WTC11 (cell line): Measurements from ENCODE around the gene POGZ. TPM values are rescaled to one million over a fixed set of nuclear protein-coding genes. Genes with fewer than 3 reads are reported as not detected.

ENCODE experiments used
- ATAC-seq: fragments of 200-7000 bp; cut with Tn5 transposase; 2 replicates; pipeline ENCODE4 v1.10.0; 2021; ENCODE audit warnings: mild to moderate bottlenecking, moderate library complexity
- CTCF ChIA-PET: fragments of 300-600 bp; sonication (Branson Sonifier 250); formaldehyde crosslinking; loops from one replicate; lab custom pipeline; 2021; ENCODE audit warnings: antibody characterized with exemption; lab: Charles Lee
- POLR2A ChIA-PET: fragments of 350-600 bp; sonication (Branson Sonifier 250); formaldehyde crosslinking; loops from one replicate; lab custom pipeline; 2021; ENCODE audit warnings: antibody characterized with exemption; lab: Charles Lee
- DNase-seq: peaks from one replicate; pipeline ENCODE4 v3.0.0; 2021; ENCODE audit warnings: low spot score
- H3K27ac Mint-ChIP-seq: 2 replicates; pipeline ENCODE4 v1.8.0; 2021; ENCODE audit warnings: mixed read lengths
- H3K27me3 Mint-ChIP-seq: 2 replicates; pipeline ENCODE4 v1.8.0; 2021; ENCODE audit warnings: low read depth, mild to moderate bottlenecking, moderate library complexity, mixed read lengths
- H3K36me3 Mint-ChIP-seq: 2 replicates; pipeline ENCODE4 v1.8.0; 2021; ENCODE audit warnings: mixed read lengths
- H3K4me1 Mint-ChIP-seq: 2 replicates; pipeline ENCODE4 v1.8.0; 2022; ENCODE audit warnings: mixed read lengths
- H3K4me3 Mint-ChIP-seq: 2 replicates; pipeline ENCODE4 v1.8.0; 2021; ENCODE audit warnings: mild to moderate bottlenecking, moderate library complexity, mixed read lengths
- H3K9me3 Mint-ChIP-seq: 2 replicates; pipeline ENCODE4 v1.8.0; 2021; ENCODE audit warnings: mixed read lengths
- CBFB ChIP-seq: sonication (generic); formaldehyde crosslinking; IDR thresholded peaks from 2 replicates; pipeline ENCODE4 v1.8.1; 2022; ENCODE audit warnings: mild to moderate bottlenecking, low read depth, missing genetic modification reagents
- CDX4 ChIP-seq: fragments of 250-450 bp; sonication (Bioruptor Pico); IDR thresholded peaks from 2 replicates; pipeline ENCODE4 v1.9.0; 2021; ENCODE audit warnings: moderate library complexity, mild to moderate bottlenecking, inconsistent platforms, borderline replicate concordance
- CTCF ChIP-seq: fragments of 200-600 bp; IDR thresholded peaks from 2 replicates; pipeline ENCODE4 v1.8.0; 2022; ENCODE audit warnings: antibody characterized with exemption
- EMX1 ChIP-seq: fragments of 250-450 bp; sonication (Bioruptor Pico); IDR thresholded peaks from 2 replicates; pipeline ENCODE4 v1.8.0; 2021; ENCODE audit warnings: mild to moderate bottlenecking
- FOXP1 ChIP-seq: sonication (generic); formaldehyde crosslinking; IDR thresholded peaks from 2 replicates; pipeline ENCODE4 v1.8.0; 2022; ENCODE audit warnings: missing genetic modification reagents, mild to moderate bottlenecking, moderate library complexity, borderline replicate concordance
- GRHL2 ChIP-seq: fragments of 250-450 bp; sonication (Bioruptor Pico); IDR thresholded peaks from 2 replicates; pipeline ENCODE4 v1.8.0; 2022; ENCODE audit warnings: mild to moderate bottlenecking, moderate library complexity; ENCODE audit not compliant: insufficient replicate concordance, severe bottlenecking
- GTF2I ChIP-seq: fragments of 250-450 bp; sonication (Bioruptor Pico); conservative IDR thresholded peaks from 2 replicates; pipeline ENCODE4 v1.4.0; 2021; ENCODE audit warnings: mild to moderate bottlenecking
- IRF2 ChIP-seq: sonication (generic); formaldehyde crosslinking; IDR thresholded peaks from 2 replicates; pipeline ENCODE4 v1.8.0; 2022; ENCODE audit warnings: low read depth, missing genetic modification reagents, borderline replicate concordance
- KAT7 ChIP-seq: sonication (generic); formaldehyde crosslinking; IDR thresholded peaks from 2 replicates; pipeline ENCODE4 v1.8.1; 2023; ENCODE audit warnings: missing genetic modification reagents, mild to moderate bottlenecking, borderline replicate concordance
- NR1H2 ChIP-seq: sonication (generic); formaldehyde crosslinking; IDR thresholded peaks from 2 replicates; pipeline ENCODE4 v1.9.0; 2021; ENCODE audit warnings: mild to moderate bottlenecking, moderate library complexity, missing genetic modification reagents
- PRDM15 ChIP-seq: sonication (generic); formaldehyde crosslinking; IDR thresholded peaks from 2 replicates; pipeline ENCODE4 v1.8.0; 2022; ENCODE audit warnings: missing genetic modification reagents
- SMAD4 ChIP-seq: sonication (generic); formaldehyde crosslinking; IDR thresholded peaks from 2 replicates; pipeline ENCODE4 v1.8.0; 2022; ENCODE audit warnings: mild to moderate bottlenecking, missing genetic modification reagents
- TP53 ChIP-seq: sonication (generic); formaldehyde crosslinking; IDR thresholded peaks from 2 replicates; pipeline ENCODE4 v1.8.1; 2023; ENCODE audit warnings: mild to moderate bottlenecking, missing genetic modification reagents
- USF1 ChIP-seq: sonication (generic); formaldehyde crosslinking; IDR thresholded peaks from 2 replicates; pipeline ENCODE4 v1.8.0; 2022; ENCODE audit warnings: mild to moderate bottlenecking, missing genetic modification reagents
- ZMAT4 ChIP-seq: fragments of 250-450 bp; sonication (Bioruptor Pico); IDR thresholded peaks from 2 replicates; pipeline ENCODE4 v1.9.0; 2021; ENCODE audit warnings: mild to moderate bottlenecking
- ZNF138 ChIP-seq: sonication (generic); formaldehyde crosslinking; conservative IDR thresholded peaks from 2 replicates; pipeline ENCODE4 v1.8.1; 2022; ENCODE audit warnings: mild to moderate bottlenecking, moderate library complexity, missing genetic modification reagents
- ZNF416 ChIP-seq: fragments of 250-450 bp; sonication (Bioruptor Pico); IDR thresholded peaks from 2 replicates; pipeline ENCODE4 v1.9.0; 2021; ENCODE audit warnings: mild to moderate bottlenecking, inconsistent platforms
- ZNF425 ChIP-seq: fragments of 250-450 bp; sonication (Bioruptor Pico); conservative IDR thresholded peaks from 2 replicates; pipeline ENCODE4 v1.9.0; 2021; ENCODE audit warnings: mild to moderate bottlenecking
- total RNA-seq: library from RNA; stranded (reverse); gene quantifications from 3 replicates; pipeline ENCODE4 v1.2.3, GENCODE V29; 2021

Gene POGZ
- total RNA-seq, 1 experiment from 2014 or later = 88.1 TPM

GRCh38 chr1:151455231-151455630 is 4.1 kb downstream of the POGZ start:
- Mint-ChIP-seq H3K9me3 (no peaks in the 10 kb centered on the region), H3K36me3 (peaks cover 2% of the 10 kb centered on the region; the same call in 1 of the 2 replicates), H3K27ac (no peak overlapping the region), H3K4me3 (no peak overlapping the region), H3K4me1 (peaks cover 11% of the 10 kb centered on the region), H3K27me3 (no peaks in the 10 kb centered on the region)
- TF ChIP-seq FOXP1 (CRISPR knock-in tag) (no peak), SMAD4 (CRISPR knock-in tag) (no peak)
- POLR2A ChIA-PET = no interaction called here
- CTCF ChIA-PET = interaction anchor here (0.6 to 2.0 kb wide), 2 partner anchors 11 to 355 kb away, joined by 5 to 6 read pairs; no protein-coding TSS in a partner anchor
- DNase-seq (no peak), ATAC-seq (no peak)

GRCh38 chr1:151447696-151448095 is 11.6 kb downstream of the POGZ start:
- CTCF ChIA-PET = interaction anchor here (1.0 kb wide), 1 partner anchor 93 kb away, joined by 4 read pairs; no protein-coding TSS in a partner anchor
- Mint-ChIP-seq H3K36me3 (peaks cover 7% of the 10 kb centered on the region; the same call in 1 of the 2 replicates), H3K27ac (no peak overlapping the region), H3K27me3 (no peaks in the 10 kb centered on the region), H3K4me1 (peaks cover 18% of the 10 kb centered on the region), H3K9me3 (no peaks in the 10 kb centered on the region), H3K4me3 (no peak overlapping the region)
- POLR2A ChIA-PET = interaction anchor here (0.6 to 1.4 kb wide), 2 partner anchors 63 to 93 kb away, joined by 3 read pairs; no protein-coding TSS in a partner anchor
- no peak for ATAC-seq
- no peak for DNase-seq
- TF ChIP-seq CBFB = no peak
- no peak for TF ChIP-seq EMX1 (CRISPR knock-in tag)
- TF ChIP-seq ZNF138 (CRISPR knock-in tag) = no peak
- TF ChIP-seq ZMAT4 = no peak
- TF ChIP-seq PRDM15 (CRISPR knock-in tag) = no peak
- TF ChIP-seq SMAD4 (CRISPR knock-in tag) = no peak

GRCh38 chr1:151444783-151445177 is 14.5 kb downstream of the POGZ start:
- H3K9me3 Mint-ChIP-seq = no peaks in the 10 kb centered on the region
- no peak overlapping the region for H3K4me3 Mint-ChIP-seq
- no peaks in the 10 kb centered on the region for H3K27me3 Mint-ChIP-seq
- H3K36me3 Mint-ChIP-seq = peaks cover 21% of the 10 kb centered on the region
- TF ChIP-seq IRF2 (no peak), CDX4 (CRISPR knock-in tag) (no peak), GRHL2 (CRISPR knock-in tag) (no peak), KAT7 (CRISPR knock-in tag) (no peak), ZNF416 (CRISPR knock-in tag) (no peak), USF1 (CRISPR knock-in tag) (no peak), CTCF (no peak), ZNF425 (CRISPR knock-in tag) (no peak), TP53 (CRISPR knock-in tag) (no peak), NR1H2 (CRISPR knock-in tag) (no peak), ZNF138 (CRISPR knock-in tag) (no peak), GTF2I (no peak)
- TF ChIP-seq, all 79 proteins: peak for 0
- Mint-ChIP-seq H3K27ac (peak overlapping the region; percentile 79; the same call in 1 of the 2 replicates), H3K4me1 (peaks cover 18% of the 10 kb centered on the region)
- ChIA-PET CTCF (interaction anchor here (0.5 to 1.9 kb wide), 17 partner anchors 9 to 392 kb away, joined by 3 to 12 read pairs (median 5); partner anchors contain the start of genes CGN and TUFT1), POLR2A (no interaction called here)
- no peak for DNase-seq
- ATAC-seq = peak; percentile 53; the same call in 1 of the 2 replicates
